Retinal pigment epithelial cell (primary cell): Measurements from ENCODE around the gene ZNF330.

ENCODE experiments used
- DNase-seq: peaks from one replicate; pipeline ENCODE4 v3.0.0-alpha.2; 2010; ENCODE audit warnings: low read depth
- H3K4me3 ChIP-seq: 2 replicates; pipeline ENCODE4 v1.5.1; 2011; ENCODE audit warnings: mild to moderate bottlenecking, low read length, control low read depth, moderate library complexity
- TF ChIP-seq, protein P1 (sequence below): conservative IDR thresholded peaks from 2 replicates; pipeline ENCODE4 v1.5.1; 2011; ENCODE audit warnings: low read depth, low read length, control low read depth, inconsistent platforms

ZNF330 gene

GRCh38 chr4:141283152-141283551 lies 62.5 kb downstream of the ZNF330 start:
- TF ChIP-seq, protein P1, sequence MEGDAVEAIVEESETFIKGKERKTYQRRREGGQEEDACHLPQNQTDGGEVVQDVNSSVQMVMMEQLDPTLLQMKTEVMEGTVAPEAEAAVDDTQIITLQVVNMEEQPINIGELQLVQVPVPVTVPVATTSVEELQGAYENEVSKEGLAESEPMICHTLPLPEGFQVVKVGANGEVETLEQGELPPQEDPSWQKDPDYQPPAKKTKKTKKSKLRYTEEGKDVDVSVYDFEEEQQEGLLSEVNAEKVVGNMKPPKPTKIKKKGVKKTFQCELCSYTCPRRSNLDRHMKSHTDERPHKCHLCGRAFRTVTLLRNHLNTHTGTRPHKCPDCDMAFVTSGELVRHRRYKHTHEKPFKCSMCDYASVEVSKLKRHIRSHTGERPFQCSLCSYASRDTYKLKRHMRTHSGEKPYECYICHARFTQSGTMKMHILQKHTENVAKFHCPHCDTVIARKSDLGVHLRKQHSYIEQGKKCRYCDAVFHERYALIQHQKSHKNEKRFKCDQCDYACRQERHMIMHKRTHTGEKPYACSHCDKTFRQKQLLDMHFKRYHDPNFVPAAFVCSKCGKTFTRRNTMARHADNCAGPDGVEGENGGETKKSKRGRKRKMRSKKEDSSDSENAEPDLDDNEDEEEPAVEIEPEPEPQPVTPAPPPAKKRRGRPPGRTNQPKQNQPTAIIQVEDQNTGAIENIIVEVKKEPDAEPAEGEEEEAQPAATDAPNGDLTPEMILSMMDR, result no peak
- no peak overlapping the region for H3K4me3 ChIP-seq
- no peak for DNase-seq

- no peak overlapping the region for H3K4me3 ChIP-seq
Observed at GRCh38 chr4:141283563-141283962, 62.9 kb downstream of the ZNF330 start.

More at GRCh38 chr4:141283563-141283962, 62.9 kb downstream of the ZNF330 start:
- no peak for DNase-seq
- TF ChIP-seq, protein P1, result no peak
